Activated B cell treated with CpG ODN at 0.5 μM for 24 hours (primary cell): ENCODE results near the gene DAGLB. TPM values are rescaled to one million over a fixed set of nuclear protein-coding genes. Genes with fewer than 3 reads are reported as not detected.
"Not testable (repeated sequence)": the region's sequence is repeated elsewhere in the genome, so short reads cannot be mapped to it uniquely, and the experiment has no call there.

Experiments used
- ATAC-seq: fragments of 200-7000 bp; cut with Tn5 transposase; one replicate; pipeline ENCODE4 v1.10.0; 2021; ENCODE audit warnings: low read depth, mild to moderate bottlenecking, moderate library complexity
- CTCF ChIA-PET: fragments of 350-600 bp; sonication (Branson Sonifier 250); formaldehyde crosslinking; loops from one replicate; lab custom pipeline; 2021; ENCODE audit warnings: antibody characterized with exemption; lab: Charles Lee
- POLR2A ChIA-PET: fragments of 350-600 bp; sonication (Branson Sonifier 250); formaldehyde crosslinking; loops from one replicate; lab custom pipeline; 2021; ENCODE audit warnings: antibody characterized with exemption; lab: Charles Lee
- DNase-seq: peaks from one replicate; pipeline ENCODE4 v3.0.0; 2022
- H3K27ac Mint-ChIP-seq: one replicate; pipeline ENCODE4 v1.8.0; 2020; ENCODE audit warnings: mixed read lengths
- H3K27me3 Mint-ChIP-seq: one replicate; pipeline ENCODE4 v1.8.0; 2021; ENCODE audit warnings: mixed read lengths
- H3K36me3 Mint-ChIP-seq: one replicate; pipeline ENCODE4 v1.8.0; 2021; ENCODE audit warnings: low read depth, mixed read lengths
- H3K4me1 Mint-ChIP-seq: one replicate; pipeline ENCODE4 v1.8.0; 2021; ENCODE audit warnings: mixed read lengths
- H3K4me3 Mint-ChIP-seq: one replicate; pipeline ENCODE4 v1.8.0; 2020; ENCODE audit warnings: mild to moderate bottlenecking, mixed read lengths
- H3K9me3 Mint-ChIP-seq: one replicate; pipeline ENCODE4 v1.8.0; 2020; ENCODE audit warnings: mixed read lengths
- CTCF ChIP-seq: fragments of 200-600 bp; IDR thresholded peaks from one replicate; pipeline ENCODE4 v1.8.0; 2022; ENCODE audit warnings: antibody characterized with exemption, mild to moderate bottlenecking
- intact Hi-C: fragments of 100-400 bp; cut with micrococcal nuclease; formaldehyde crosslinking; loops from one replicate; pipeline ENCODE4 v1.15.1; 2024
- total RNA-seq: library from RNA; stranded (reverse); gene quantifications from 2 replicates; pipeline ENCODE4 v1.2.3, GENCODE V29; 2022

DAGLB gene
- total RNA-seq, 1 donor from 2014 or later = 18.3 TPM

GRCh38 chr7:6406121-6406520 lies 41.6 kb downstream of the DAGLB start:
- CTCF ChIA-PET = no interaction called here
- DNase-seq (no peak), ATAC-seq (no peak)
- H3K27me3 Mint-ChIP-seq = no peaks in the 10 kb centered on the region
- H3K4me1 Mint-ChIP-seq = no peaks in the 10 kb centered on the region
- H3K36me3 Mint-ChIP-seq = peaks cover 75% of the 10 kb centered on the region
- no peaks in the 10 kb centered on the region for H3K9me3 Mint-ChIP-seq
- intact Hi-C loops = no loop called here
- POLR2A ChIA-PET = no interaction called here
- H3K4me3 Mint-ChIP-seq = no peak overlapping the region
- no peak overlapping the region for H3K27ac Mint-ChIP-seq
- TF ChIP-seq CTCF = no peak

GRCh38 chr7:6403907-6404306 lies 43.8 kb downstream of the DAGLB start:
- H3K27ac Mint-ChIP-seq = no peak overlapping the region
- CTCF ChIA-PET = no interaction called here
- no peaks in the 10 kb centered on the region for H3K27me3 Mint-ChIP-seq
- ATAC-seq (no peak), DNase-seq (no peak)
- peaks cover 74% of the 10 kb centered on the region for H3K36me3 Mint-ChIP-seq
- no peak overlapping the region for H3K4me3 Mint-ChIP-seq
- no peak for TF ChIP-seq CTCF
- intact Hi-C loops = no loop called here
- POLR2A ChIA-PET = no interaction called here
- H3K4me1 Mint-ChIP-seq = no peaks in the 10 kb centered on the region
- no peaks in the 10 kb centered on the region for H3K9me3 Mint-ChIP-seq

GRCh38 chr7:6402741-6403140 lies 45.0 kb downstream of the DAGLB start:
- Mint-ChIP-seq H3K4me1 (no peaks in the 10 kb centered on the region), H3K36me3 (peaks cover 78% of the 10 kb centered on the region), H3K27ac (no peak overlapping the region), H3K9me3 (no peaks in the 10 kb centered on the region), H3K27me3 (no peaks in the 10 kb centered on the region), H3K4me3 (no peak overlapping the region)
- CTCF ChIA-PET = no interaction called here
- ATAC-seq (no peak), DNase-seq (no peak)
- intact Hi-C loops = no loop called here
- POLR2A ChIA-PET = no interaction called here
- no peak for TF ChIP-seq CTCF

GRCh38 chr7:6402041-6402440 lies 45.7 kb downstream of the DAGLB start:
- no peak for ATAC-seq
- intact Hi-C loops = no loop called here
- H3K9me3 Mint-ChIP-seq = no peaks in the 10 kb centered on the region
- ChIA-PET POLR2A (no interaction called here), CTCF (no interaction called here)
- no peaks in the 10 kb centered on the region for H3K27me3 Mint-ChIP-seq
- H3K4me3 Mint-ChIP-seq = no peak overlapping the region
- TF ChIP-seq CTCF = no peak
- no peak overlapping the region for H3K27ac Mint-ChIP-seq
- H3K4me1 Mint-ChIP-seq = peaks cover 4% of the 10 kb centered on the region
- H3K36me3 Mint-ChIP-seq = peaks cover 73% of the 10 kb centered on the region
- no peak for DNase-seq

GRCh38 chr7:6401536-6401935 lies 46.2 kb downstream of the DAGLB start:
- ATAC-seq (no peak), DNase-seq (no peak)
- no peaks in the 10 kb centered on the region for H3K9me3 Mint-ChIP-seq
- H3K36me3 Mint-ChIP-seq = peaks cover 73% of the 10 kb centered on the region
- no peak overlapping the region for H3K4me3 Mint-ChIP-seq
- ChIA-PET POLR2A (no interaction called here), CTCF (no interaction called here)
- intact Hi-C loops = no loop called here
- H3K4me1 Mint-ChIP-seq = peaks cover 5% of the 10 kb centered on the region
- no peak overlapping the region for H3K27ac Mint-ChIP-seq
- H3K27me3 Mint-ChIP-seq = no peaks in the 10 kb centered on the region
- TF ChIP-seq CTCF = no peak

GRCh38 chr7:6400243-6401105 lies 47.3 kb downstream of the DAGLB start:
- ATAC-seq, H3K27me3 Mint-ChIP-seq, H3K9me3 Mint-ChIP-seq, DNase-seq, H3K27ac Mint-ChIP-seq, intact Hi-C loops, H3K4me3 Mint-ChIP-seq, CTCF ChIA-PET: not testable (repeated sequence)
- Mint-ChIP-seq H3K4me1 (peaks cover 15% of the 10 kb centered on the region), H3K36me3 (peaks cover 71% of the 10 kb centered on the region)
- POLR2A ChIA-PET = interaction anchor here (0.8 kb wide), 1 partner anchor 44 kb away, joined by 4 read pairs; no protein-coding TSS in a partner anchor
